ENCODE results near the gene RINT1. TPM values are rescaled to one million over a fixed set of nuclear protein-coding genes. Genes with fewer than 3 reads are reported as not detected.

RINT1 gene
- total RNA-seq, 2 donors from 2014 or later = 11.6 to 11.9 TPM

DNA sequence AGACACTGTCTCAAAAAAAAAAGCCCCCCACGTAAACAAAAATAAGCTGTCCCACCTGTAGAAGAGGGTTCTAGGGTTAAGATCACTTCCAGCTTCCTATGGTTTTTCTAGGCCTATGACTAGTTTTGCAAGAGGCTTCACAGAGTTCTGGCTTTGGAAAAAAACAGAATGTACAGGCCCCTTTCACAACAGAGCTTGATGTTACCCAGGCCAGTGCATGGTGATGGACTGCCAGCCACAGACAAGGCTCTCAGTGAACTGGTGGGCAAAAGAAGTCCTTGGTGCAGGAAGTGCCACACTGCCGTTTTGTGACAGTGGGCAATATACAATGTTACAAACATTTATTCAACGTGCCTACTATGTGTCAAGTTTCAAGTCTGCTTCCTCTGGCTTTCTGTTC, 67.5 kb downstream of the RINT1 start:
- Histone ChIP-seq H3K27ac (no peak overlapping the region), H3K4me1 (no peaks in the 10 kb centered on the region), H3K4me3 (no peak overlapping the region), H3K9me3 (no peaks in the 10 kb centered on the region), H3K36me3 (no peaks in the 10 kb centered on the region), H3K27me3 (no peaks in the 10 kb centered on the region)
- no peak for DNase-seq (ENCODE audit: low spot score)
- TF ChIP-seq, protein P1, sequence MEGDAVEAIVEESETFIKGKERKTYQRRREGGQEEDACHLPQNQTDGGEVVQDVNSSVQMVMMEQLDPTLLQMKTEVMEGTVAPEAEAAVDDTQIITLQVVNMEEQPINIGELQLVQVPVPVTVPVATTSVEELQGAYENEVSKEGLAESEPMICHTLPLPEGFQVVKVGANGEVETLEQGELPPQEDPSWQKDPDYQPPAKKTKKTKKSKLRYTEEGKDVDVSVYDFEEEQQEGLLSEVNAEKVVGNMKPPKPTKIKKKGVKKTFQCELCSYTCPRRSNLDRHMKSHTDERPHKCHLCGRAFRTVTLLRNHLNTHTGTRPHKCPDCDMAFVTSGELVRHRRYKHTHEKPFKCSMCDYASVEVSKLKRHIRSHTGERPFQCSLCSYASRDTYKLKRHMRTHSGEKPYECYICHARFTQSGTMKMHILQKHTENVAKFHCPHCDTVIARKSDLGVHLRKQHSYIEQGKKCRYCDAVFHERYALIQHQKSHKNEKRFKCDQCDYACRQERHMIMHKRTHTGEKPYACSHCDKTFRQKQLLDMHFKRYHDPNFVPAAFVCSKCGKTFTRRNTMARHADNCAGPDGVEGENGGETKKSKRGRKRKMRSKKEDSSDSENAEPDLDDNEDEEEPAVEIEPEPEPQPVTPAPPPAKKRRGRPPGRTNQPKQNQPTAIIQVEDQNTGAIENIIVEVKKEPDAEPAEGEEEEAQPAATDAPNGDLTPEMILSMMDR (IDR thresholded peaks at IDR 0.05) = no peak

DNA sequence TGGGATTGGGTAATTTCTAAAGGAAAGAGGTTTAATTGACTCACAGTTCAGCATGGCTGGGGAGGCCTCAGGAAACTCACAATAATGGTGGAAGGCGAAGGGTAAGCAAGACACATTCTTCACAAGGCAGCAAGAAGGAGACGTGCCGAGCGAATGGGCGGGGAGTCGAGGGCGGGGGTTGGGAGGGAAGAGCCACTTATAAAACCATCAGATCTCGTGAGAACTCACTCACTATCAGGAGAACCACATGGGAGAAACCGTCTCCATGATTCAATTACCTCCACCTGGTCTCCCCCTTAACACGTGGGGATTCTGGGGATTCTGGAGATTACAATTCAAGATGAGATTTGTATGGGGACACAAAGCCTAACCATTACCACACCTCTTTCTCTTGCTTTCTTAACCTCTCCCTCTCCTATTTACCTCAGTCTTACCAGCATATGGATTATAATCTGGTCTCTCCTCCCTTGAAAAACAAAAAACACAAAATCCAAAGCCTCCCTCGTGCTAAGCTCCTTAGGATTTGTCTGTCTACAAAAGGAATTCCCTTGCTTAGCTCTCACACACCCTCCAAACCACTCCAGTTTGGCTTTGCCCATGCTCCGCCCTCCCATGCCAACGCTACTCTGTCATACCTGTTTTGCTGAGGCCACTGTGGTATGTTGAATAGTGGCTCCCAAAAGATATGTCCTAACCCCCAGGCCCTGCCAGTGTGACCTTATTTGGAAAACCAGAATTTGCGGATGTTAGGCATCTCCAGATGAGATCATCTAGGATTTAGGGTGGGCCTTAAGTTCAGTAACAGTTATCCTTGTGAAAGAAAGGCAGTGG, 68.9 kb downstream of the RINT1 start:
- H3K27me3 ChIP-seq = no peaks in the 10 kb centered on the region
- TF ChIP-seq, protein P1 (IDR thresholded peaks at IDR 0.05) = no peak
- no peaks in the 10 kb centered on the region for H3K36me3 ChIP-seq
- no peak for DNase-seq (ENCODE audit: low spot score)
- no peak overlapping the region for H3K27ac ChIP-seq
- H3K9me3 ChIP-seq = no peaks in the 10 kb centered on the region
- H3K4me1 ChIP-seq = no peaks in the 10 kb centered on the region
- H3K4me3 ChIP-seq = no peak overlapping the region

DNA sequence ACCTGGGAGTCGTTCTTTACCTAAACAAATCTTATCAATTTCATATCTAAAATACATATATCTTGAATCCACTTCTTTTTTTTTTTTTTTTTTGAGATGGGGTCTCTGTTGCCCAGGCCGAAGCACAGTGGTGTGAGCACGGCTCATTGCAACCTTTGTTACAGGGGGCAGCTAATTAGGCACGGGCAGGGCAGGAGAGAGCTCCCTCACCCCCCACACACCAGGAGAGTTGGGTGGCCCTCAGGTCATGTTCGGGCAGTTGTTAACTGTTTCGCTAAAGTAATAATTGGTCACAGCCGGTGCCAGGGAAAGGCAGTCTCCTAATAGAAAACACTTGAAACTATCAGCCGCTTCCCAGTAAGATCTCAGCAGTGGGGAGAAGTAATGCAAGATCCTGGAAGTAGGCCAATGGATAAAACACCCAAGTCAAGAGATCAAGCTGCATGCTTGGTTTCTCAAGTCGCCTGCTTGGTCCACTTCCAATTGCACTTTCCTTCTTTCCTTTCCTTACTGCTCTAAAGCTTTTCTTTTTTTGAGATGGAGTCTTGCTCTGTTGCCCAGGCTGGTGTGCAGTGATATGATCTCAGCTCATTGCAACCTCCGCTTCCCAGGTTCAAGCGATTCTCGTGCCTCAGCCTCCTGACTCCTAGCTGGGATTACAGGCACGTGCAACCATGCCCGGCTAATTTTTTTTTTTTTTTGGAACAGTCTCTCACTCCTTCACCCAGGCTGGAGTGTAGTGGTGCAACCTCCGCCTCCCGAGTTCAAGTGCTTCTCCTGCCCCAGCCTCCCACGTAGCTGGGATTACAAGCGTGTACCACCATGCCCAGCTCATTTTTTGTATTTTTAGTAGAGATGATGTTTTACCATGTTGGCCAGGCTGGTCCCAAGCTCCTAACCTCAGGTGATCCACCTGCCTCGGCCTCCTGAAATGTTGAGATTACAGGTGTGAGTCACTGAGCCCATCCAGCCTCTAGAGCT, 70.6 kb downstream of the RINT1 start:
- H3K27me3 ChIP-seq = no peaks in the 10 kb centered on the region
- H3K9me3 ChIP-seq = no peaks in the 10 kb centered on the region
- no peak for DNase-seq (ENCODE audit: low spot score)
- H3K4me3 ChIP-seq = no peak overlapping the region
- TF ChIP-seq, protein P1 (IDR thresholded peaks at IDR 0.05) = no peak
- no peaks in the 10 kb centered on the region for H3K36me3 ChIP-seq
- no peaks in the 10 kb centered on the region for H3K4me1 ChIP-seq
- no peak overlapping the region for H3K27ac ChIP-seq

DNA sequence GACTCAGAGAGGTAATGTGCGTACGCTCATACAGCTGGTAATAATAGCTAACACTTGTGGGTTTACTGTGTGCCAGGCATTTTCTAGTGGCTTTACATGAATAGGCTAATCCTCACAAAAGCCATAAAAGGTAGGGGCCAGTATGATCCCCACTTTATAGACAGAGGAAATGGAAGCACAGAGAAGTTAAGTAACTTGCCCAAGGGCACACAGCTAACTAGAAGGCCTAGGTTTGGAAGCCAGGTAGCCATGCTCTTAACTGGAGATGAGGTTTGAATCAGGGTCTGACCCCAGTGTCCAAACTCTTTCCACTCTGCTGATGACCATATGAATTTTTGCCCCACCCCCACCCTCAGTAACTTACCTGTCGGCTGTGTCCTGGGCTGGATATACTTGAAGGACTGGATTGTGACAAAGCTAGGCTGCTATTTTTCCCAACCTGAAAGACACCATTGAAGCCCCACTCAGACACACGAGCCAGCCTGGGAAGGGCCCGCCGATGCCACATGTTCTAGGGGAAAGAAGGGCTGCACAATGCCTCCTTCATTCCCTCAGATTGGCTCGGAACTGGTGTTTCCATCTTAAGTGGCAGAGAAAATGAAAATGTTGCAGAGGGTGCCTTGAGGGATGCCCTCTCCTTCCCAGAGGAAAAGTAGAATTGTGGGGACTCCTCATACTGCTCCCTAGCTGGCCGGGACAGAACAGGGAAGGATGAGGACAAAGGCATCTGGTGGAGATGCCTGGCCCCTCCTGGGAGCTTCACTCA, 78.3 kb downstream of the RINT1 start:
- DNase-seq (ENCODE audit: low spot score) = no peak
- H3K27ac ChIP-seq = no peak overlapping the region
- peaks cover 12% of the 10 kb centered on the region for H3K36me3 ChIP-seq
- H3K9me3 ChIP-seq = no peaks in the 10 kb centered on the region
- no peaks in the 10 kb centered on the region for H3K4me1 ChIP-seq
- TF ChIP-seq, protein P1 (IDR thresholded peaks at IDR 0.05) = no peak
- no peaks in the 10 kb centered on the region for H3K27me3 ChIP-seq
- H3K4me3 ChIP-seq = no peak overlapping the region

Measured in right atrium auricular region (tissue), 2 donors.